CD1c-positive myeloid dendritic cell (primary cell): ENCODE results near the gene SP100.
"Not testable (repeated sequence)": the region's sequence is repeated elsewhere in the genome, so short reads cannot be mapped to it uniquely, and the experiment has no call there.

Experiments
- DNase-seq: peaks from one replicate; pipeline ENCODE4 v3.0.0-alpha.2; 2016; ENCODE audit errors: extremely low spot score

SP100 gene

DNA sequence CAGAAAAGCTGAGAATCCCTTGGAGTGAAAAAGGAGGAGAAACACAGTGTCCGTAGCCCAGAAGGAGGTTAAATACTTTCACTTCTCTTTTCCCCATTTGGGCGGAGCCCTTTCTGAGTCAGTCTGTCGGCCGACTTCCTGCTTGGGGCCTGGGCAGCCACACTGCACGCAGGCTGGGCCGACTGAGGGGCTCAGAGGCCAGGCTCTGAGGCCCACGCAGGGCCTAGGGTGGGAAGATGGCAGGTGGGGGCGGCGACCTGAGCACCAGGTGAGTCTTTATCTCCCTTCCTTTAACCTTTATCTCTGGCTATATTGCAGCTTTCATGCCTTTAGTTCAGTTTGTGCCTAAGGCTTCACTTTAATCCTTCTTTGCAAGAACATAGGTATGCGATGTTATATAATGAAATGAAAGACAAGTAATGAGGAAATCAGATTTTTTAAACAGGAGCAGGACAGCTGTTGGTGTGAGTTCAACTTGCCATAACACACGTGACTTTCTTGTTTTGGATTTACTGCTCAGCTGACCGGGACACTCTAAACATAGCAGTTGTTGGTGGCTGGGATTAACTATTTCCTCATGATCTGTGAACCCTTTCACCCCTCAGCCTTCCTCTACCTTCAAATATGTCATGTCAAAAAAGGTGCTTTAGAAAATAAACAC, at the start of gene SP100:
SP100 (plus strand) TSS at position 141 of the 661 bp plus-strand sequence; CDS start at position 237, 96 bp downstream.
- DNase-seq: peak; percentile 91

DNA sequence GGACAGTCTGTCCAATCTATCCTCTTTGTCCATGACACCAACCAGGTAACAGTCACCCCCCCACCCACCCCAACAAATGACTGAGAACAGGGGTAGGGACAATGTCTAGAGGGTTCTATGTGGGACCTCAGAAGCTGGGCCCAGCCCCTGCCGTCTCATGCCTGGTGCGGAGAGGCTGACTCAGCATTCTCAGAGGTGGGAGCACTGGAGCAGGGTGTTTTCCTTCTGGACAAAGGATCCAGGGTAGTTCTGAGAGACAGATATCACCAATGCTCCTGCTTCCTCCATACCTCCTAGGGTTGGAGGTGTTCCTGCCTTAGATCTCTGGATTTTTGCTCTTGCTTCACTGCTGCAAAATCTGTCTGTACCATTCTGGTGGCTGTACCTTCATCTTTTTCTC, 33.9 kb upstream of the SP100 start:
- DNase-seq: no peak

DNA sequence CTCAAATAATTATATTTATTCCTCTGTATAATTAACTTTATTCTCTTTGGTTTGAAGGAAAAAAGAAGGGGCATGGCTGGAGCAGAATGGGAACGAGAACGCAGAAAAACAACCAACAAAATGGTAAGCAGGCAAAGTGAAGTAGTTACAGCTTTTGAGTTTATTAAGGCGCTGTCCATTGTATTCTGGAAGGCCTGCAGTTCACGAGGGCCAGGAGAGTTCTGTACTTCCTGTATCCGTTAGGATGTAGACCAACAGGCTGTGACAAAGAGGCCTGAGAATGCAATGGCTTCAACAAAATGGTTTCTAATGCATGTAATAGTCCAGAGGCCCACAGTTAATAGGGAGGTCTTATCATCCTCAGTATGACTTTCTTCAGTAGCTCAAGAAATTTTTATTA, 32.5 kb upstream of the SP100 start:
- no peak for DNase-seq

DNA sequence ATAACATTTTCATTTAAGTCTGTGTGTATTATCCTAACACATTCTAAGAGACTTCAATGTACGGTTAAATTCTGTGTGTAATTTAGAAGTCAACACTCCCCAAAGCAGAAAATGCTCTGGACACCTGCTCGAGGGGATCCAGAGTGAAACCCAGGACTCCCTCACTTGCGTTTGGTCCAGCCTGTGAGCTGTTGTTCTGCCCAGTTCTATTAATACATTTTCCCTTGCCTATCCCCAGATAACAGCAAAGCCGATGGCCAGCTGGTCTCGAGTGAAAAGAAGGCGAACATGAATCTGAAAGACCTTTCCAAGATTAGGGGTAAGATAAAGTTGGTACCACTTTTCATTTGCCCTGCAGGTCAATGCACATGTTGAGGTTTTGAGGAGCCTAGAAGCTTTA, 31.0 kb upstream of the SP100 start:
- no peak for DNase-seq

- DNase-seq: no peak
Observed at GRCh38 chr2:230394301-230394700, 21.7 kb upstream of the SP100 start.

DNA sequence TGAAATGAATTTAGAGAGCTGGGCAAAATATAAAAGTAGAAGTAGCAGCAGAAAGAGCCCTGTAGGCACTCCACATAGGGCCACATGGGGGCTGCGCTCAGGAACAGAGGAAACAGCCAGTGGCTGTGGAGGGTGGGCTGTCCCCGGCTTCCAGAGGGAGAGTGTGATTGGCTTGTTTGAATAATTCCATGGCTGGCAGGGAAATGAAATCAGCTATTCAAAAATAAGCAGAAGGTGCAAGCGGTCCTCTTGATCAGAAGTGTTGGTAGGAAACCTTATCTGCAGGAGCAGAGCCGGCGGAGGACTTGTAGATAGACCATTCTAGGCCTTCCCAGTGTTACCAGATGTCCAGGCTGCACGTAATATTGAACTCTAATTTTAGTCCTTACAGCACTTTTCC, 17.3 kb upstream of the SP100 start:
- not testable (repeated sequence) for DNase-seq

- DNase-seq: no peak
Observed at GRCh38 chr2:230400041-230400440, 16.0 kb upstream of the SP100 start.

- no peak for DNase-seq
Observed at GRCh38 chr2:230400454-230400853, 15.5 kb upstream of the SP100 start.

- DNase-seq: not testable (repeated sequence)
Observed at GRCh38 chr2:230401026-230401425, 15.0 kb upstream of the SP100 start.

DNA sequence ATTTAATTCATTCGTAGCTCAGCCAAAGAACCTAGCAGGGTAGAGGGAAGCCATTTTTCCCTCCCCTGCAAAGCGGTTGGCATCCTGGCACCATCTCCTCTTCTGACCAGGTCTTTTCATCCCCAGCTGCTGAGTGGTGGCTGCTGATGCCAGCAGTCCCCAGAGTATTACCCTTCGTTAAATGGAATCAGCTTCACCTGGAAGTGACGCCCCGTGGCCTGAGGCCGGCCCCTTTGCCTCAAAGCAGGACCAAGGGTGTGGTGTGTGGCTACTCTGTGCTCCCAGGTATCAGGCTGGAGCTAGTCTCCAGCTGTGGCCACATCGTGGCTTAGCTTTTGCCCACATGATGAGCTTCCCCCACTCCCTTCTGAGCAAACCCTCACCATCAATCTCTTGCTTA, 12.3 kb upstream of the SP100 start:
- DNase-seq: no peak

- DNase-seq: no peak
Observed at GRCh38 chr2:230405824-230406223, 10.2 kb upstream of the SP100 start.

GRCh38 chr2:230408244-230408842, 7.7 kb upstream of the SP100 start:
- DNase-seq: no peak

- peak; percentile 41 for DNase-seq
Observed at GRCh38 chr2:230409316-230409715, 6.7 kb upstream of the SP100 start.

DNA sequence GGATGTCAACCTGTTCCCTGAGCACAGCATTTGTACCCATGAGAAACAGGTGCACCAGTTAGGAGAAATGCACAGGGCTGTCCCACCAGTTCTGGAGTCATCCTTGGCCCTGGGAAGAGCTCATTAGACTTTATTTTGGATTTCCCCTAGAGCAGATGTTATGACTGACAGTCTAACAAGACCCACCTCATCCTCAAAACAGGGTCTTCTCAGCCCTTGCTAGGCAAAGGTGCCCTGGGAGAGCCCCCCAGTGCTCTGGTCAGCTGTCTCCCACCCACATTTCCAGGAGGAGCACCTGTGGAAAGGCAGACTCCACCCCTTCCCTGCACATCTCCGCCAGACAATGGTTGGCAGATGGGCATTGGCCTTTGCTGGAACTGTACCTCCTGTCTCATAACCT, 5.7 kb upstream of the SP100 start:
- no peak for DNase-seq

- no peak for DNase-seq
Observed at GRCh38 chr2:230410861-230411569, 5.0 kb upstream of the SP100 start.

DNA sequence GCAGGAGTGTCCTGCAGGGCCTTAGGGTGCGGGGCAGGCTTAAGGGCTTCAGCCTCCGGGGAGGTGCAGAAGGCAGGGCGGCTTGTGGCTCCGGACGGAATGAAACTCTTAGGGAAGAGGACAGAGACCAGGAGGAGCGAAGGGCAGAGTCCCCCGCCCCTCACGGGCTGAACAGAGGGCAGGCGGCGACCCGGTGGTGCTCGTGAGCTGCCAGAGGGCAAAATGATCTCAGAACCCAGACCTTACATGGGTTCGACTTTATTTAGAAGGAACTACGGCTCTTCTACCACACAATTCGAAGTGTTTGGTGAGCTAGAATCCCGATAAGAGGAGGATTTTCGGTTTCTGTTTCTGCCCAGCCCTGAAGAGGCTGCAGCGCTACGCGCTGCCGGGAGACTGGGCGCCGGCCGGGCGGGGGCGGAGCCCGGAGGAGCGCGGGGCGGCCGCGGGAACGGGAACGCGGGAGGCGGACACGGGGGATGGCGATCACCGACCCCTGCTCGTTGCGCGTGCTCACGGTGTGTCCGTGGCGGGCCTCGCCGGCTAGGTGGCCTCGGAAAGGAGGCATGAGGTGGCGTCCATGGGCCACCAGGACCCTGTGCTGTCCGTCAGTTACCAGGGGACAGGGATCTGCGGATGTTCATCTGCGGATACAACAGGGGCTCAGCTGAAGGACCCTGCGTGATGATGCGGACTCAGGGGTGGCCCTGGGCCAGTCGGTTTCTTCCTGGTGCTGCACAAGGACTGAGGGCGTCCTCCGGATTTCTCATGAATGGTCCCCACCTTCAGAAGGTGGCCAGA, 4.2 kb upstream of the SP100 start:
- DNase-seq: peak; percentile 80

GRCh38 chr2:230412371-230412711, 3.7 kb upstream of the SP100 start:
- peak; percentile 42 for DNase-seq

- no peak for DNase-seq
Observed at GRCh38 chr2:230412846-230413245, 3.2 kb upstream of the SP100 start.

DNA sequence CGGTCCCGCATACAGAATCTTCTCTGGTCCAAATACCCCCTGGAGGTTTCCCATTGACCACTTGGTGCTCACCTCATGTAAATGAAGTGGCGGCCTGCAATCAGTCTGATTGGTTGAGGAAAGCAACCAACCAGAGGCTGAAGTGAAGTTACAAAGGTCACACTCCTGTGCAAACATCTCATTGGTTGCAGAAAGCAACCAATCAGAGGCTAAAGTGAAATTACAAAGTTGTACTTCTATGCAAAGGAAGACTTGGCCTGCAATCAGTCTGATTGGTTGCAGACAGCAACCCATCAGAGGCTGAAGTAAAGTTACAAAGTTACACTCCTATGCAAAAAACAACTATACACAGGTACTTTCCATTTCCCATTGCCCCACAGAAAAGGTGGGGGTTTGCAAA, 2.5 kb upstream of the SP100 start:
- no peak for DNase-seq

- DNase-seq: no peak
Observed at GRCh38 chr2:230414302-230414701, 1.7 kb upstream of the SP100 start.

DNA sequence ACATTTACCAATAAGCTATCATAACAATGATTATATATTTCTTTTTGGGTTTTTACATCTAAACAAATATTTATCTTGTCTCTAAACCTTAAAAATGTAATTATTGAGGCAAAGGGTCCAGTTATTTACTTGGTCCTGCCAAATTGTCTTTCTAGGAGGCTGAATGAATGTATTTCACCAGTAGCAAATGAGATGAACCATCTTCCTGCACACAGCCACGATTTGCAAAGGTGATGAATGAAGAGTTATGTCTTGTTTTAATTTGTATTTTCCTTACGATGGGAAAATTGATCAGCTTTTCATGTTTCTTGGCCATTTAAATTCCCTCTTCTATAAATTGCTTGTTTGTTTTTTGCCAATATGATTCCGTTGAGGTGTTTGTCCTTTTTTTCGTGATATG, 1.4 kb downstream of the SP100 start:
- DNase-seq: no peak

GRCh38 chr2:230418341-230419016, 2.5 kb downstream of the SP100 start:
- DNase-seq: peak; percentile 39
